ENCODE data around the gene BAIAP3. TPM values are rescaled to one million over a fixed set of nuclear protein-coding genes. Genes with fewer than 3 reads are reported as not detected.

Gene BAIAP3
- total RNA-seq, 2 experiments from 2014 or later, result 0.17 to 0.31 TPM

GRCh38 chr16:1398351-1398750, 64.9 kb downstream of the BAIAP3 start:
- CTCF ChIA-PET, result no interaction called here
- no peaks in the 10 kb centered on the region for H3K9me3 Mint-ChIP-seq
- POLR2A ChIA-PET, result no interaction called here
- peaks cover 6% of the 10 kb centered on the region for H3K36me3 Mint-ChIP-seq
- no peaks in the 10 kb centered on the region for H3K4me1 Mint-ChIP-seq (ENCODE audit: low read depth)
- intact Hi-C loops (cut with micrococcal nuclease), result no loop called here
- no peak overlapping the region for H3K27ac Mint-ChIP-seq
- no peak for DNase-seq
- no peaks in the 10 kb centered on the region for H3K27me3 Mint-ChIP-seq
- H3K4me3 Mint-ChIP-seq, result no peak overlapping the region

Other genes with a start within 250 kb of the BAIAP3 start
- not detected for gene C1QTNF8, start 237.4 kb upstream of the BAIAP3 start, total RNA-seq
- under 1 TPM; 0.26 to 0.61 TPM for gene CACNA1H, start 180.5 kb upstream of the BAIAP3 start, total RNA-seq
- gene TPSG1, start 108.4 kb upstream of the BAIAP3 start, total RNA-seq, result not detected
- not detected for gene TPSB2, start 103.5 kb upstream of the BAIAP3 start, total RNA-seq
- gene TPSAB1, start 92.9 kb upstream of the BAIAP3 start, total RNA-seq, result not detected
- gene TPSD1, start 77.6 kb upstream of the BAIAP3 start, total RNA-seq, result not detected
- gene UBE2I, start 24.0 kb upstream of the BAIAP3 start, total RNA-seq, result 100 to 1,000 TPM; 248 to 249 TPM
- gene TSR3, start 18.2 kb downstream of the BAIAP3 start, total RNA-seq, result 10 to 100 TPM; 59.6 to 60.8 TPM
- 10 to 100 TPM; 19.0 to 19.1 TPM for gene GNPTG, start 18.3 kb downstream of the BAIAP3 start, total RNA-seq
- gene UNKL, start 81.1 kb downstream of the BAIAP3 start, total RNA-seq, result 10 to 100 TPM; 26.0 to 33.4 TPM
- 10 to 100 TPM; 14.1 to 15.0 TPM for gene UQCC4, start 87.1 kb downstream of the BAIAP3 start, total RNA-seq
- gene PERCC1, start 97.4 kb downstream of the BAIAP3 start, total RNA-seq, result not detected
- 1 to 10 TPM; 1.5 to 3.0 TPM for gene CCDC154, start 110.9 kb downstream of the BAIAP3 start, total RNA-seq
- gene CLCN7, start 141.4 kb downstream of the BAIAP3 start, total RNA-seq, result 10 to 100 TPM; 27.1 to 33.6 TPM
- gene PTX4, start 155.3 kb downstream of the BAIAP3 start, total RNA-seq, result not detected
- gene TELO2, start 159.7 kb downstream of the BAIAP3 start, total RNA-seq, result 10 to 100 TPM; 62.6 to 63.2 TPM
- gene TMEM204, start 200.0 kb downstream of the BAIAP3 start, total RNA-seq, result 10 to 100 TPM; 14.8 to 15.5 TPM

Measured in activated CD4-positive, alpha-beta memory T cell treated with anti-CD3 and anti-CD28 coated beads for 36 hours (primary cell).